H9 (cell line): Measurements from ENCODE around the gene AMTN. TPM values are rescaled to one million over a fixed set of nuclear protein-coding genes. Genes with fewer than 3 reads are reported as not detected.

Experiments used
- DNase-seq: peaks from one replicate; pipeline ENCODE4 v3.0.0-alpha.2; 2017
- H2AFZ ChIP-seq: one replicate; pipeline ENCODE4 v1.6.1; 2013; ENCODE audit warnings: mild to moderate bottlenecking, low read length, control low read depth, moderate library complexity
- H2AK5ac ChIP-seq: 2 replicates; pipeline ENCODE4 v1.6.1; 2013; ENCODE audit warnings: low read length, control low read depth, mixed read lengths; ENCODE audit not compliant: insufficient read length
- H2BK120ac ChIP-seq: one replicate; pipeline ENCODE4 v1.6.1; 2013; ENCODE audit warnings: low read depth, mild to moderate bottlenecking, low read length, control low read depth, inconsistent platforms; ENCODE audit not compliant: poor library complexity, severe bottlenecking
- H2BK12ac ChIP-seq: 2 replicates; pipeline ENCODE4 v1.6.1; 2013; ENCODE audit warnings: low read length, control low read depth, mixed read lengths, low read depth; ENCODE audit not compliant: insufficient read length
- H2BK15ac ChIP-seq: 2 replicates; pipeline ENCODE4 v1.6.1; 2013; ENCODE audit warnings: low read depth, low read length, control low read depth
- H2BK20ac ChIP-seq: one replicate; pipeline ENCODE4 v1.6.1; 2013; ENCODE audit warnings: low read depth, mild to moderate bottlenecking, low read length, control low read depth, inconsistent platforms; ENCODE audit not compliant: poor library complexity, severe bottlenecking
- H2BK5ac ChIP-seq: 2 replicates; pipeline ENCODE4 v1.6.1; 2013; ENCODE audit warnings: low read length, control low read depth, mixed read lengths; ENCODE audit not compliant: insufficient read length
- H3K14ac ChIP-seq: 2 replicates; pipeline ENCODE4 v1.6.1; 2013; ENCODE audit warnings: low read length, control low read depth; ENCODE audit not compliant: insufficient read depth
- H3K18ac ChIP-seq: 2 replicates; pipeline ENCODE4 v1.6.1; 2013; ENCODE audit warnings: low read depth, mild to moderate bottlenecking, mixed read lengths, low read length, control low read depth; ENCODE audit not compliant: insufficient read length
- H3K23ac ChIP-seq: 2 replicates; pipeline ENCODE4 v1.6.1; 2013; ENCODE audit warnings: low read length, control low read depth, mixed read lengths, low read depth; ENCODE audit not compliant: insufficient read length
- H3K23me2 ChIP-seq: 2 replicates; pipeline ENCODE4 v1.6.1; 2013; ENCODE audit warnings: low read depth, mild to moderate bottlenecking, mixed read lengths, low read length, control low read depth; ENCODE audit not compliant: insufficient read length, poor library complexity, severe bottlenecking
- H3K27ac ChIP-seq: 2 replicates; pipeline ENCODE4 v1.5.1; 2013; ENCODE audit warnings: low read length, control low read depth, mixed read lengths, low read depth; ENCODE audit not compliant: insufficient read length
- H3K27me3 ChIP-seq: 2 replicates; pipeline ENCODE4 v1.6.1; 2013; ENCODE audit warnings: low read length, control low read depth, inconsistent platforms; ENCODE audit not compliant: insufficient read depth
- H3K4ac ChIP-seq: 2 replicates; pipeline ENCODE4 v1.6.1; 2013; ENCODE audit warnings: low read depth, mild to moderate bottlenecking, control low read depth, inconsistent platforms, low read length, moderate library complexity
- H3K4me1 ChIP-seq: 2 replicates; pipeline ENCODE4 v1.6.1; 2013; ENCODE audit warnings: low read length, control low read depth, inconsistent platforms; ENCODE audit not compliant: insufficient read depth
- H3K4me2 ChIP-seq: 2 replicates; pipeline ENCODE4 v1.6.1; 2013; ENCODE audit warnings: low read length, control low read depth, mixed read lengths; ENCODE audit not compliant: insufficient read length, insufficient read depth
- H3K56ac ChIP-seq: 2 replicates; pipeline ENCODE4 v1.6.1; 2013; ENCODE audit warnings: low read depth, mild to moderate bottlenecking, mixed read lengths, low read length, control low read depth; ENCODE audit not compliant: insufficient read length
- H3K79me1 ChIP-seq: 2 replicates; pipeline ENCODE4 v1.6.1; 2013; ENCODE audit warnings: low read depth, mild to moderate bottlenecking, moderate library complexity, low read length, control low read depth, inconsistent platforms; ENCODE audit not compliant: insufficient read depth, poor library complexity, severe bottlenecking
- H3K79me2 ChIP-seq: 2 replicates; pipeline ENCODE4 v1.6.1; 2013; ENCODE audit warnings: low read length, control low read depth, inconsistent platforms; ENCODE audit not compliant: insufficient read depth
- H3K9ac ChIP-seq: 2 replicates; pipeline ENCODE4 v1.6.1; 2013; ENCODE audit warnings: low read length, control low read depth, mixed read lengths; ENCODE audit not compliant: insufficient read length; ENCODE audit errors: extremely low read depth
- H3K9me3 ChIP-seq: one replicate; pipeline ENCODE4 v1.6.1; 2013; ENCODE audit warnings: low read depth, low read length, inconsistent platforms; ENCODE audit not compliant: control insufficient read depth
- H3T11ph ChIP-seq: one replicate; pipeline ENCODE4 v1.6.1; 2013; ENCODE audit warnings: mild to moderate bottlenecking, low read length, control low read depth, inconsistent platforms
- H4K20me1 ChIP-seq: one replicate; pipeline ENCODE4 v1.6.1; 2013; ENCODE audit not compliant: control insufficient read depth, insufficient read length, insufficient read depth
- H4K5ac ChIP-seq: 2 replicates; pipeline ENCODE4 v1.6.1; 2013; ENCODE audit warnings: low read depth, mild to moderate bottlenecking, mixed read lengths, low read length, control low read depth; ENCODE audit not compliant: insufficient read length
- H4K8ac ChIP-seq: replicated peaks from 2 replicates; pipeline ENCODE4 v1.6.1; 2013; ENCODE audit warnings: low read length, control low read depth, mixed read lengths, low read depth; ENCODE audit not compliant: insufficient read length
- H4K91ac ChIP-seq: 2 replicates; pipeline ENCODE4 v1.6.1; 2013; ENCODE audit warnings: low read depth, mild to moderate bottlenecking, moderate library complexity, mixed read lengths, low read length, control low read depth; ENCODE audit not compliant: insufficient read length
- H3K27ac Mint-ChIP-seq, 3 experiments: 2 replicates in 2 of 3; 3 replicates in 1 of 3; pipeline ENCODE4 v1.8.0; 2020 to 2021; ENCODE audit warnings: mixed read lengths in 3 of 3, mild to moderate bottlenecking in 1 of 3, moderate library complexity in 1 of 3
- H3K27me3 Mint-ChIP-seq: 2 replicates; pipeline ENCODE4 v1.8.0; 2021; ENCODE audit warnings: low read depth, mild to moderate bottlenecking, moderate library complexity, mixed read lengths
- H3K36me3 Mint-ChIP-seq, 3 experiments: 2 replicates in 2 of 3; 3 replicates in 1 of 3; pipeline ENCODE4 v1.8.0; 2020 to 2021; ENCODE audit warnings: low read depth in 3 of 3, mixed read lengths in 3 of 3; ENCODE audit not compliant: insufficient read depth in 1 of 3
- H3K4me1 Mint-ChIP-seq, 2 experiments: 2 replicates each; pipeline ENCODE4 v1.8.0; 2020; ENCODE audit warnings: mixed read lengths in 2 of 2
- H3K4me3 Mint-ChIP-seq, 2 experiments: 2 replicates in 1 of 2; 3 replicates in 1 of 2; pipeline ENCODE4 v1.8.0; 2020 to 2021; ENCODE audit warnings: mild to moderate bottlenecking in 2 of 2, mixed read lengths in 2 of 2, moderate library complexity in 1 of 2
- H3K9me3 Mint-ChIP-seq, 2 experiments: 2 replicates in 1 of 2; 3 replicates in 1 of 2; pipeline ENCODE4 v1.8.0; 2020; ENCODE audit warnings: mild to moderate bottlenecking in 2 of 2, mixed read lengths in 2 of 2, moderate library complexity in 1 of 2
- CTCF ChIP-seq: fragments of 200-600 bp; sonication (generic); conservative IDR thresholded peaks from 3 replicates; pipeline ENCODE4 v1.8.0; 2021; ENCODE audit warnings: antibody characterized with exemption, mild to moderate bottlenecking
- WGBS: extraction: QIAGEN DNeasy Blood & Tissue Kit; methylation state at CpG from one replicate; pipeline ENCODE4 v1.1.7; 2013; ENCODE audit warnings: missing lambda C conversion rate, low lambda C conversion rate, mixed read lengths; ENCODE audit not compliant: insufficient read length; ENCODE audit errors: extremely low coverage; 5-methylcytosine and 5-hydroxymethylcytosine counted together
- total RNA-seq: library from RNA; stranded (reverse); gene quantifications from 2 replicates; pipeline ENCODE4 v1.2.1, GENCODE V29; 2021

The AMTN gene
- total RNA-seq, 1 experiment from 2014 or later, result not detected

- Histone ChIP-seq H3K4me2 (no peak overlapping the region), H2AK5ac (no peak overlapping the region), H2BK5ac (no peak overlapping the region), H4K8ac (no peak overlapping the region), H2AFZ (no peak overlapping the region), H2BK12ac (no peak overlapping the region), H4K5ac (no peak overlapping the region), H3K9ac (no peak overlapping the region), H3K79me2 (no peaks in the 10 kb centered on the region), H3K4me1 (no peaks in the 10 kb centered on the region), H3K27ac (no peak overlapping the region), H3K79me1 (no peaks in the 10 kb centered on the region), H3K23me2 (no peaks in the 10 kb centered on the region), H4K91ac (no peak overlapping the region), H3K14ac (no peak overlapping the region), H3K56ac (no peak overlapping the region), H2BK15ac (no peak overlapping the region), H2BK20ac (no peak overlapping the region), H3T11ph (no peak overlapping the region), H2BK120ac (no peak overlapping the region), H3K23ac (no peak overlapping the region), H3K4ac (no peak overlapping the region), H3K18ac (no peak overlapping the region), H3K27me3 (no peaks in the 10 kb centered on the region), H4K20me1 (no peaks in the 10 kb centered on the region), H3K9me3 (no peaks in the 10 kb centered on the region)
- Mint-ChIP-seq H3K9me3 (peaks cover 12 to 28% of the 10 kb centered on the region in 2 experiments), H3K27ac (no peak overlapping the region), H3K36me3 (peaks cover 0 to 28% (median 0%) of the 10 kb centered on the region in 3 experiments; a peak in 2 of 7 replicates), H3K27me3 (no peaks in the 10 kb centered on the region; the same call in 1 of the 2 replicates), H3K4me1 (peaks cover 6 to 10% of the 10 kb centered on the region in 2 experiments; a peak in 2 of 4 replicates), H3K4me3 (no peak overlapping the region)
- DNase-seq, result no peak
- no CpG with 5 or more reads among the region's 2 CpGs for WGBS
- TF ChIP-seq CTCF, result no peak
Measured at GRCh38 chr4:70570796-70571195, 52.4 kb downstream of the AMTN start.
